Mucosa of descending colon (tissue), 3 donors: ENCODE results near the gene ZNF493. TPM values are rescaled to one million over a fixed set of nuclear protein-coding genes. Genes with fewer than 3 reads are reported as not detected.

Source experiments
- ATAC-seq: fragments of 200-7000 bp; cut with Tn5 transposase; one replicate; pipeline ENCODE4 v1.9.1; 2020; ENCODE audit warnings: mild to moderate bottlenecking, moderate library complexity
- DNase-seq, 3 donors: peaks; one replicate each; pipeline ENCODE4 v3.0.0-alpha.2; 2020
- H3K36me3 ChIP-seq: fragments of 200-600 bp; one replicate; pipeline ENCODE4 v1.8.0; 2021; ENCODE audit warnings: low read depth, mild to moderate bottlenecking
- H3K4me1 ChIP-seq: fragments of 200-600 bp; one replicate; pipeline ENCODE4 v1.8.0; 2021; ENCODE audit warnings: low read depth, mild to moderate bottlenecking
- H3K4me3 ChIP-seq: fragments of 200-600 bp; one replicate; pipeline ENCODE4 v1.8.0; 2021; ENCODE audit warnings: mild to moderate bottlenecking
- H3K9me3 ChIP-seq: fragments of 200-600 bp; one replicate; pipeline ENCODE4 v1.8.0; 2021; ENCODE audit warnings: mild to moderate bottlenecking
- intact Hi-C, 2 donors: fragments of 100-400 bp; cut with DNase I in 1 of 2; cut with micrococcal nuclease in 1 of 2; formaldehyde crosslinking; loops; one replicate each; pipeline versions ENCODE4 v1.11.0 to v1.11.1; 2022; cut with DNase I, micrococcal nuclease
- total RNA-seq, 3 donors: library from RNA; stranded (reverse); fragmentation: NEBNext Ultra II Directional in 2 of 3; extraction: Animal tissue kit (Norgen Biotek cat#: 25700) in 2 of 3; gene quantifications; one replicate each; pipeline versions ENCODE4 v1.2.1 to v1.2.4, GENCODE V29; 2021 to 2023
- TF ChIP-seq, protein P1 (sequence below): fragments of 200-600 bp; IDR thresholded peaks from one replicate; pipeline ENCODE4 v1.8.0; 2022; ENCODE audit warnings: antibody characterized with exemption, mild to moderate bottlenecking
- donor health status: DM: no; HTN: no; CAD: no; lungs with moderate emphysema.
- donor health status: DM: no; HTN: no; CAD: no.
- donor health status: DM: no; HTN: yes; CAD: no.

Gene ZNF493
- total RNA-seq, 3 donors from 2014 or later, result 15.7 to 33.4 (median 31.7) TPM

DNA sequence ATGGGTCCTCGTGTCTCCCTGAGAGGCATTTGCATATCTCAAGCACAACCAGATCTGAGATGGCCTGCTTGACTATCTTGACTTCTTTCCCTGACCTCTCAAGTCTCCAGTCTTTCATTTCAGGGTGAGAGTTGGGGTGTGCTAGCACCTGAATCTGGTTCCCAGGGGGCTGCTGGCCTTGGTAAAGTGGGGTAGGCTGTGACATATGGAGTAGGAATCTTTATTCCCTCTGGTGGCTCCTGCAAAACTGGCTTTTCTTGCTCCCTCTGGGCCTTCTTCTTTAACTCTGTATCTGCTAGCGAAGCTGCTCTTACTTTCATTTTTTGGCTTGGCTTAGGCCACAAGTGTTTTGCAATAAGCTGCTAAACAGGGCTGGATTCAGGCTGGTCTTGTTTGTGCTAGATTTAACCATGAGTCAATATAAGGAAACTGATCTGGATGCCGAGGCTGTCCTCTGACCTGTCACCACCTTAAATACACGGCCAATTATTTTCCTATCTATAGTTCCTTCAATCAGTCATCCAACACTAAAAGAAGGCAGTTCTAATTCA is 42.3 kb downstream of the ZNF493 start:
- ATAC-seq (no peak), DNase-seq (no peak)
- Histone ChIP-seq H3K4me3 (no peak overlapping the region), H3K36me3 (no peaks in the 10 kb centered on the region), H3K9me3 (peaks cover 35% of the 10 kb centered on the region), H3K4me1 (no peaks in the 10 kb centered on the region)
- intact Hi-C loops, result no loop called here
- TF ChIP-seq, protein P1, sequence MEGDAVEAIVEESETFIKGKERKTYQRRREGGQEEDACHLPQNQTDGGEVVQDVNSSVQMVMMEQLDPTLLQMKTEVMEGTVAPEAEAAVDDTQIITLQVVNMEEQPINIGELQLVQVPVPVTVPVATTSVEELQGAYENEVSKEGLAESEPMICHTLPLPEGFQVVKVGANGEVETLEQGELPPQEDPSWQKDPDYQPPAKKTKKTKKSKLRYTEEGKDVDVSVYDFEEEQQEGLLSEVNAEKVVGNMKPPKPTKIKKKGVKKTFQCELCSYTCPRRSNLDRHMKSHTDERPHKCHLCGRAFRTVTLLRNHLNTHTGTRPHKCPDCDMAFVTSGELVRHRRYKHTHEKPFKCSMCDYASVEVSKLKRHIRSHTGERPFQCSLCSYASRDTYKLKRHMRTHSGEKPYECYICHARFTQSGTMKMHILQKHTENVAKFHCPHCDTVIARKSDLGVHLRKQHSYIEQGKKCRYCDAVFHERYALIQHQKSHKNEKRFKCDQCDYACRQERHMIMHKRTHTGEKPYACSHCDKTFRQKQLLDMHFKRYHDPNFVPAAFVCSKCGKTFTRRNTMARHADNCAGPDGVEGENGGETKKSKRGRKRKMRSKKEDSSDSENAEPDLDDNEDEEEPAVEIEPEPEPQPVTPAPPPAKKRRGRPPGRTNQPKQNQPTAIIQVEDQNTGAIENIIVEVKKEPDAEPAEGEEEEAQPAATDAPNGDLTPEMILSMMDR, result no peak

- no peaks in the 10 kb centered on the region for H3K36me3 ChIP-seq
- no peak for ATAC-seq
- no peak overlapping the region for H3K4me3 ChIP-seq
- TF ChIP-seq, protein P1, result no peak
- H3K4me1 ChIP-seq, result no peaks in the 10 kb centered on the region
- no peak for DNase-seq
- H3K9me3 ChIP-seq, result peaks cover 38% of the 10 kb centered on the region
- intact Hi-C loops, result no loop called here
These were observed 43.4 kb downstream of the ZNF493 start for GRCh38 chr19:21440321-21440720.

GRCh38 chr19:21451187-21451586 is 54.3 kb downstream of the ZNF493 start:
- H3K4me3 ChIP-seq, result no peak overlapping the region
- ATAC-seq (no peak), DNase-seq (no peak)
- intact Hi-C loops, result no loop called here
- TF ChIP-seq, protein P1, result no peak
- H3K36me3 ChIP-seq, result no peaks in the 10 kb centered on the region
- H3K4me1 ChIP-seq, result no peaks in the 10 kb centered on the region
- H3K9me3 ChIP-seq, result peaks cover 63% of the 10 kb centered on the region

DNA sequence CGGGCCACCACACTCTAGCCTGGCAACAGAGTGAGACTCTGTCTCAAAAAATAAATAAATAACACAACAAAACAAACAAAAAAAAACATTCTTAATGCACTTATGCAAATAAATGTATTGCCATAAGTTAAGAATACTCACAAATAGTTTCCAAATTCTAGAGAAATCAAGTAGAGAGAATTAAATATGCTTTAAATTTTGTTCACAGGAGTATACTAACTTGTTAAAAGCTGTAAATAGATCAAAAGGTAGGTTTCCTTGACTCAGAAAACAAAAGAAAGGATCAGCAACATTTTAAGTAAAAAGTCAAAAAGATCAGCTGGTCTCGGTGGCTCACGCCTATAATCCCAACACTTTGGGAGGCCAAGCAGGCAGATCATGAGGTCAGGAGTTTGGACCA is 58.0 kb downstream of the ZNF493 start:
- no peak for ATAC-seq
- TF ChIP-seq, protein P1, result no peak
- intact Hi-C loops, result no loop called here
- Histone ChIP-seq H3K4me1 (no peaks in the 10 kb centered on the region), H3K9me3 (peaks cover 62% of the 10 kb centered on the region), H3K4me3 (no peak overlapping the region), H3K36me3 (no peaks in the 10 kb centered on the region)
- DNase-seq, result no peak

GRCh38 chr19:21460686-21461085 is 63.8 kb downstream of the ZNF493 start:
- no peaks in the 10 kb centered on the region for H3K36me3 ChIP-seq
- DNase-seq (no peak), ATAC-seq (no peak)
- H3K4me3 ChIP-seq, result no peak overlapping the region
- H3K9me3 ChIP-seq, result peaks cover 31% of the 10 kb centered on the region
- TF ChIP-seq, protein P1, result no peak
- no peaks in the 10 kb centered on the region for H3K4me1 ChIP-seq
- intact Hi-C loops, result no loop called here

DNA sequence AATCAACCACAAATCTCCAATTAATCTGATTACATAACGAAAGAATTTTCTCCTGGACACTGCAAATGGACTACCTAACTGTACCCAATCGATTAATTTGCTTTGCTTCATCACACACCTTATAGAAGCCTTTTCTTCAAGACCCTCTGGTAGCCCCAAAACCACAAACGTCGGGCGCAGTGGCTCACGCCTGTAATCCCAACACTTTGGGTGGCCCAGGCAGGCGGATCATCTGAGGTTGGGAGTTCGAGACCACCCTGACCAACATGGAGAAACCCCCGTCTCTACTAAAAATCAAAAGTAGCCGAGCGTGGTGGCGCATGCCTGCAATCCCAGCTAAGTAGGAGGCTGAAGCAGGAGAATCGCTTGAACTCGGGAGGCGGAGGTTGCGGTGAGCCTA is 65.6 kb downstream of the ZNF493 start:
- Histone ChIP-seq H3K9me3 (peaks cover 15% of the 10 kb centered on the region), H3K4me1 (no peaks in the 10 kb centered on the region), H3K4me3 (no peak overlapping the region), H3K36me3 (no peaks in the 10 kb centered on the region)
- TF ChIP-seq, protein P1, result no peak
- DNase-seq, result no peak
- intact Hi-C loops, result no loop called here
- no peak for ATAC-seq
